OCI-LY7 (cell line): Measurements from ENCODE around the gene DENND1A.

Experiments used
- EZH2phosphoT487 ChIP-seq: fragments of 200-600 bp; sonication (generic); IDR thresholded peaks from 2 replicates; pipeline ENCODE4 v1.6.1; 2018; ENCODE audit warnings: low read depth, borderline replicate concordance, mild to moderate bottlenecking, mixed run types, antibody characterized with exemption, low read length, moderate library complexity, mixed read lengths
- TF ChIP-seq, protein P1 (sequence below): fragments of 200-600 bp; sonication (generic); conservative IDR thresholded peaks from 2 replicates; pipeline ENCODE4 v1.5.1; 2014; ENCODE audit warnings: mild to moderate bottlenecking, antibody characterized with exemption, low read length, moderate library complexity, mixed read lengths

DNA sequence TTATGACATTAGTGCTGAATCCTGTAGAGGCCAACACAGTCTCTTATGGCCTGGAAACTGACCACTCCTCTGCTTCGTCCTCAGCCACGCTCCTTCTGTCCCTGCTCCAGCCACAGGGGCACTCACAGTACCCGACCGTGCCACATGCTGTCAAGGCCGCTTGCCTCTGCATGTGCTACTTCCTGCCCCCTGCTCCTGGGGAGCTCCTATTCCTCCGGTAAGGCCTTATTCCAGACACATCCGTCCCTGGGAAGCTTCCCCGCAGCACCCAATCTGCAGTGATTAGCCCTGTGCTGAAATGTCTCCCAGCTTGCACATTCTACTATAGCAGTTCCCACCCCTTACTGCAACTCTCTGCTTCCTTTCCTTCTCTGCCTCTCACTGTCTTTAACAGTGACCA lies 386.4 kb downstream of the DENND1A start:
- TF ChIP-seq, protein P1, sequence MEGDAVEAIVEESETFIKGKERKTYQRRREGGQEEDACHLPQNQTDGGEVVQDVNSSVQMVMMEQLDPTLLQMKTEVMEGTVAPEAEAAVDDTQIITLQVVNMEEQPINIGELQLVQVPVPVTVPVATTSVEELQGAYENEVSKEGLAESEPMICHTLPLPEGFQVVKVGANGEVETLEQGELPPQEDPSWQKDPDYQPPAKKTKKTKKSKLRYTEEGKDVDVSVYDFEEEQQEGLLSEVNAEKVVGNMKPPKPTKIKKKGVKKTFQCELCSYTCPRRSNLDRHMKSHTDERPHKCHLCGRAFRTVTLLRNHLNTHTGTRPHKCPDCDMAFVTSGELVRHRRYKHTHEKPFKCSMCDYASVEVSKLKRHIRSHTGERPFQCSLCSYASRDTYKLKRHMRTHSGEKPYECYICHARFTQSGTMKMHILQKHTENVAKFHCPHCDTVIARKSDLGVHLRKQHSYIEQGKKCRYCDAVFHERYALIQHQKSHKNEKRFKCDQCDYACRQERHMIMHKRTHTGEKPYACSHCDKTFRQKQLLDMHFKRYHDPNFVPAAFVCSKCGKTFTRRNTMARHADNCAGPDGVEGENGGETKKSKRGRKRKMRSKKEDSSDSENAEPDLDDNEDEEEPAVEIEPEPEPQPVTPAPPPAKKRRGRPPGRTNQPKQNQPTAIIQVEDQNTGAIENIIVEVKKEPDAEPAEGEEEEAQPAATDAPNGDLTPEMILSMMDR, result no peak
- no peak for TF ChIP-seq EZH2phosphoT487
